Stimulated activated CD4-positive, alpha-beta T cell treated with anti-CD3 and anti-CD28 coated beads, Interleukin-15, amount 100 ng/mL, for 1 hour (primary cell): ENCODE measurements around the gene PPP1R16B.
A peak's percentile ranks its signal among the peaks of the same experiment; 100 is the strongest.
"Not testable (repeated sequence)": the region's sequence is repeated elsewhere in the genome, so short reads cannot be mapped to it uniquely, and the experiment has no call there.

ENCODE experiments used
- DNase-seq, 2 donors: peaks; one replicate each; pipeline ENCODE4 v3.0.0-alpha.2; 2020; ENCODE audit warnings: low read depth in 1 of 2, low spot score in 1 of 2

The PPP1R16B gene

DNA sequence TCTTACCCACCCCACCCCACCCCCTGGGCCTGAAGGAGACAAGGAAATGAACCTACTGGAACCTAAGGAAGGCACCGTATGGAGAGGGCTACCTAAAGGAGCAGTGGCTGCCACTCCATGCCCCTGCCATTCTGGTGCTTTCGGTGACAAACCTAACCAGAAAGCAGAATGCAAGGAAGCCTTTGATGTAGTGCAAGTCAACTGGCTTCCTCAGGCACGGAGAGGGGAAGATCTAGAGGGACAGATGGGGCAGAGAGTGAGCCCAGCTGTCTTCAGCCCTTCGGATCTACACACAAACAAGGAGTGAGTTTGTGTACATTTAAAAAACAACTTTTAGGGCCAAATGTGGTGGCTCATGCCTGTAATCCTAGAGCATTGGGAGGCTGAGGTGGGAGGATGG is 39.5 kb downstream of the PPP1R16B start:
- no peak for DNase-seq

DNA sequence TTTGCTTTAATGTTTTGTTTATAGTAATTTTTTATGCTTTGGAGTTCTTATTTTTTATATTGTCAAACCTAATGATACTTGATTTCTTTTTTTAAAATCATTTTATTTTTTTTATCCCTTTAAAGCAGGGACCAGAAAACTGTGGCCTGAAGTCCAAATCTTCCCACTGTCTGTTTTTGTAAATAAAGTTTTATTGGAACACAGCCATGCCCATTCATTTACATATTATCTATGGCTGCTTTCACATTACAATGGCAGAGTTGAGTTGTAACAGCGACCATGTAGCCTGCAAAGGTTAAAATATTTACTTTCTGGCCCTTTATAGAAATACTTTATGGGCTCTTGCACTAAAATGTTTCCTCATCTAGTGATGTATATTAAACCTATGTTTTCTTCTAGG is 42.3 kb downstream of the PPP1R16B start:
- no peak for DNase-seq

DNA sequence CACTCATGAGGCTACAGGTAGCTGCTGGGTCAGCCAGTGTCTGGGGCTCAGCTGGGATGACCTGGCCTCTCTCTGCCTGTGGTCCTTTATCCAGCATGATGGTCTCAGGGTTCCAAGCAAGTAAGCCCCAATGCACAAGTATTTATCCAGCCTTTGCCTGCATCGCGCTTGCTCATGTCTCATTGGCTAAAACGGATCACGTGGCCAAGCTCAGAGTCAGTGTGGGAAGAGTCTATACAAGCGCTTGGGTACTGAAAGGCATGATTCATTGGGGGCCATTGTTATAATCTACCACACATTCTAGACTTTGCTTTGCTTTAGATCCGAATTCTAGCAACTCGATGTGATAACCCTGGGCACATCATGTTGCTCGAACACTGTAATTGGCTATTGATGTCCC is 48.3 kb downstream of the PPP1R16B start:
- DNase-seq, result no peak

GRCh38 chr20:38854654-38855066 is 49.2 kb downstream of the PPP1R16B start:
- DNase-seq, result no peak

DNA sequence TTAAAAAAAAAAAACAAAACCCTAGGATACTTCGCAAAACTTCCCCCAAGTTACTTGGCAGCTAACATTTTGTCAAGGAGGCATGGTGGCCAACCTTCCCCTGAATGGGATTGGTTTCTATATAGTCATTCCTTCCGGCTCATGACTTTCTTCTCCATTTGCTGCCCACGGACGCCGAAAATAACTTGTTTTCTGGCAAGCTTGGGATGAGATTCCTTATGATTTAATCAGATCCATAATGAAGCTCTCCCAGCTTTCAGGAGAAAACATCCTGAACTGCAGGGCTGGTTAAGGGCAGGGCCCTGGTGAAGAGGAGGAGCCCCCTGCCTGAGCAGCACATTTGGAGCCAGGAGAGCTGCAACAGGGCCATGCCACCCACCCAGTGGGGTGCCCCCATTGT is 49.9 kb downstream of the PPP1R16B start:
- no peak for DNase-seq

DNA sequence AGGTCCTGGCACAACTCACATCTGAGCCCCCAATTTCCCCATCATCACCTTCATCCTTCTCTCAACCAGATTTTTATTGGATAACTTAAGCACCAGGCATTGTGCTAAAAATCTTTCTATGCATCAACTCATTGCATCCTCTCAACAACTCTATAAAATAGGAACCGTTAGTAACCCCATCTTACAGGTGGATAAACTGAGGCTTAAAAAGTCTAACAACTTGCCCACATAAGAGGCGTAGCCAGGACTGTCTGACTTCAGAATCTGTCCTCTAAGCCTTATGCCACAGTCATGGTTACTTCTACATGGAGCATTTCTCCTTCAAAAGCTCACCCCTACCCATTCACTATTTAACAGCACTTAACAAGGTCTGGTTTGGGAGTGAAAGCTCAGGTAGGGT is 51.1 kb downstream of the PPP1R16B start:
- no peak for DNase-seq

GRCh38 chr20:38857703-38858102 is 52.2 kb downstream of the PPP1R16B start:
- no peak for DNase-seq

DNA sequence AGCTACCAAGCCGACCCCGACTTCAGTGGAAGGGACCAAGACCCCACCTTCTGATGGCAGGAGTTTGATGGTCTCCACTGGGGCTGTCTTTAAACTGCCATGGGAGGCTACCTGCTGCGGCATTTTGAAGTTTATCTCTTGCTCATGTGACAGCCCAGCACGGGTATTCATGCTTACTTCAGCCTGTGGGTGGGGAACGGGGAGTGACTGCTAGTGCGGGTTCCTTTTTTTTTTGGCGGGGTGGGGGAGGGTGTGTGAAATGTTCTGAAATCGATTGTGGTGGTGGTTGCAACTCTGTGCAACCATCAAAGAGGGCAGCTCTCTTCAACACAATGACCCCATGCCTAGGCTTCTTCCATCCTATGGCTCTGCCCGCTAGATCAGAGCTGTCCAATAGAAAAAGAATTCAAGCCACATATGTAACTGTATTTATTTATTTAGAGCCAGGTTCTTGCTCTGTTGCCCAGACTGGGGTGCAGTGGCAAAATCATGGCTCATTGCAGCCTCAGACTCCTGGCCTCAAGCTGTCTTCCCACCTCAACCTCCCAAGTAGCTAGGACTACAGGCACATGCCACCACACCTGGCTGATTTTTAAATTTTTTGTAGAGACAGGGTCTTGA is 53.7 kb downstream of the PPP1R16B start:
- DNase-seq, result no peak

DNA sequence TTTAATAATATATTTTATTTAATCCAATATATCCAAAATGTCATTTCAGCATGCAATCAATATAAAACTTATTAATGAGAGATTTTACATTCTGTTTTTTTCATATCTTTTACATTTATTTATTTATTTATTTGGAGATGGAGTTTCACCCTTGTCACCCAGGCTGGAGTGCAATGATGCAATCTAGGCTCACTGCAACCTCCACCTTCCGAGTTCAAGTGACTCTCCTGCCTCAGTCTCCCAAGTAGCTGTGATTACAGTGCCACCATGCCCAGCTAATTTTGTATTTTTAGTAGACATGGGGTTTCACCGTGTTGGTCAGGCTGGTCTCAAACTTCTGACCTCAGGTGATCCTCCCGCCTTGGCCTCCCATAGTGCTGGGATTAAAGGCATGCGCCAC is 54.4 kb downstream of the PPP1R16B start:
- DNase-seq, result not testable (repeated sequence)

- DNase-seq, result no peak
Observed at GRCh38 chr20:38861071-38861401, 55.5 kb downstream of the PPP1R16B start.

DNA sequence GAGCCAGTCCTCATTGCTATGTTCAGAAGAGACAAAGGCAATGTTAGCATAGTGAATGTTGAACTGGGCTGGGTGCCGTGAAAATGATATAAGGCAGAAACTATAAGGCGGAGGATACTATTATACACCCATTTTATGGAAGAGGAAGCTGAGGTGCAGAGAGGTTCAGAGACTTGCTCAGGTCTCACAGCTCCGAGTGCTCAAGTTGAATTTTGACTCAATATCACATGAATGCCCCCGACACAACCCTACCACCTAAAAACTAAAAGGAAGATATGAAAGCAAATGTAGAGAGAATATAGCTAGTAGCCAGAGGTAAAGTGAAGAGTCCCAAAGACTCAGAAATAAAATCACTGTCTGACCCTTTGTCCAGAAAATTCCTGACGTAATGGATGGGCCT is 56.7 kb downstream of the PPP1R16B start:
- DNase-seq, result no peak

DNA sequence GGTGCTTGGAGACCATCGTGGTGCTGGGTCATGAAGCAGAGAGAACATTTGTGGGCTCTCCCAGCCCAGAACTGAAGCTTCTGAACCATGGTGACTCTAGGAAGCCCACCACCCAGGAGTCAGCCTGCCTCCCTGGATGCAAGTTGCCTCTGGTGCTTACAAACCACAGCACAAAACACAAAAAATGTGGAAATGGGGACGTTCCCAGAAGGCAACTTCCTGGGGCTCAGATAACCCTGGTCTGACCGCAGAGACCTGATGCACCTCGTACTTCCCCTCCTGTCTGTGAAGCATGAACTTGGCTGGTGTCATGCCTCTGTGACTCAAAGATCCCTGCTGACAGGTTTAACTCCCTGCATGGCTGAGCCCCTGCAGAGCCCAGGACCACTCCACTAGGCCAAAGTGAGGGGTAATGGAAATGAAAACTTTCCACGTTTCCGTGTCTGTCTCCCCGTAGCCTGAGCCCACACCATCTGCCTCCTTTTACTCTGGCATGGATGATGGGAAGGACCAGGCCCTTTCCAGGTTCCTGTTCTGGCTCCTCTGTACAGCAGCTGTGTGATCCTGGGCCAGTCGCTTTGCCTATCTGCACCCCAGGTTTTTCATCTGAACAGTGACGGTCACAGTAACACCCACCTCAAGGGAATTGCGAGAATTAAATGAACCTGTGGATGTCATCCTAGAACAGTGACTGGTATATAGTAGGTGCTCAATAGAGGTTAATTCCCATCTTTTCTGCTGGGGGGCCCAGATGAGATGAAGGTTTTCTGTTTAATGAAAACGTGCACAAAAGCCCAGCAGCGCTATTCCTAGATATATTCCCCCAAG is 57.7 kb downstream of the PPP1R16B start:
- no peak for DNase-seq

DNA sequence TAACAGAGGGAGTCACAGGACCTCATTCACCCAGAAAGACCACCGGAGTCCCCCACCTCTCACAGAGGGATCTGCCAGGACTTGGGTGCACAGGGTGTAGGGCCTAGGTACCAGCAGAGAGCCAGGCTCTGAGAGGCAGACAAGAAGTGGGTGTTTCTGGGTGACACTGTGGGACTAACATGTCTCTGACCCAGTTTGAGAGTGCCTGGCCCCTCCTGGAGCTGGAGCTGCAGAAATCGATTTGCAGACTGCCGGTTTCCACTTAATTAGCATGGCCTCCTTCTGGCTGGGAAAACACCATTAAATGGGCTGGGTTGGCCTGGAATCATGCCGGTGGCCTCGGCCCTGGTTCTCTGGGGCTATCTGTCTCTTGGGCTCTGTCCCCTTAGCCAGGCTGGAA is 59.2 kb downstream of the PPP1R16B start:
- no peak for DNase-seq

DNA sequence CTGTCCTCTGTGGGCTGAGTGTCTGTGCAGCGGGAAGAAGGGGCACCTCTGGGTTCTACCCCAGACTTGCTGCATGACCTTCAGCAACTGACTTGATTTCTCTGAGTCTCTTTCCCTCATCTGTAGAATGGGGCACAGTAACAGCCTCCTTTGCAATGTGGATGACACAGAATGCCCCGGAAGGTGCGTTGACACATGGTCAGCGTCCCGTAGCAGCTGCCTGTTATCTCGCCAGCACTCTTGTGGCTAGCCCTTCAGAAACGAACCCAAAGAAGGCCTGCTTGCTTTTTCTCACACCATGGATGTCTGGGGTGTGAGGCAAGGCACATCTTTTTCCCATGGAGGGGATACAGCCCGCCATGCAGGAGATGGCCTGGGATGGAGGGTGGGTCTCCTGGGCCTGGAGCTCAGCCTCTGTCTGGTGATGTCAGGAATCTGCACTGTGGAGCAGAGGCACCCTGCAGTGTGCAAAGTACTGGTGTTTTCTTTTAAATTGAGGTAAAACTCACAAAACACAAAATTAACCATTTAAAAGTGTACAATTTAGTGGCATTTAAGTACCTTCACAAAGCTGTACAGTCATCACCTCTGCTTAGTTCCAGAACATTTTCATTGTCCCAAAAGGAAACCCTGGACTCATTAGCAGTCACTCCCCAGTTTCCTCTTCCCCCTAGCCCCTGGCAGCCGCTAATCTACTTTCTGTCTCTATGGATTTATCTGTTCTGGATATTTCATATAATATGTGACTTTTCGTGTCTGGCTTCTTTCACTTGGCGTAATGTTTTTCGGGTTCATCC is 61.0 kb downstream of the PPP1R16B start:
- no peak for DNase-seq

DNA sequence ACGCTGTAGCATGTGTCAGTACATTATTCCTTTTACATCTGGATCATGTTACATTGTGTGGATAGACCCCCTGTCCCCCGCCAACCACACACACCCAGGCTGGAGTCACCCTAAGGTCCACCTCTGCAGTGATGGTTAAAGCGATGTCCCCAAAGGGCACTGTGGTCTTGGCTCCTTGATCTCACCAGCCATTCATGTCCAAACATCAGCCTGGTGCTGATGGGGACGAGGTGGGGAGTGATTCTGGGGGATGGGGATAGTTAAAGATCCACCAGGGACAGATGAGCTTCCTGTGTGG is 61.5 kb downstream of the PPP1R16B start:
- no peak for DNase-seq

DNA sequence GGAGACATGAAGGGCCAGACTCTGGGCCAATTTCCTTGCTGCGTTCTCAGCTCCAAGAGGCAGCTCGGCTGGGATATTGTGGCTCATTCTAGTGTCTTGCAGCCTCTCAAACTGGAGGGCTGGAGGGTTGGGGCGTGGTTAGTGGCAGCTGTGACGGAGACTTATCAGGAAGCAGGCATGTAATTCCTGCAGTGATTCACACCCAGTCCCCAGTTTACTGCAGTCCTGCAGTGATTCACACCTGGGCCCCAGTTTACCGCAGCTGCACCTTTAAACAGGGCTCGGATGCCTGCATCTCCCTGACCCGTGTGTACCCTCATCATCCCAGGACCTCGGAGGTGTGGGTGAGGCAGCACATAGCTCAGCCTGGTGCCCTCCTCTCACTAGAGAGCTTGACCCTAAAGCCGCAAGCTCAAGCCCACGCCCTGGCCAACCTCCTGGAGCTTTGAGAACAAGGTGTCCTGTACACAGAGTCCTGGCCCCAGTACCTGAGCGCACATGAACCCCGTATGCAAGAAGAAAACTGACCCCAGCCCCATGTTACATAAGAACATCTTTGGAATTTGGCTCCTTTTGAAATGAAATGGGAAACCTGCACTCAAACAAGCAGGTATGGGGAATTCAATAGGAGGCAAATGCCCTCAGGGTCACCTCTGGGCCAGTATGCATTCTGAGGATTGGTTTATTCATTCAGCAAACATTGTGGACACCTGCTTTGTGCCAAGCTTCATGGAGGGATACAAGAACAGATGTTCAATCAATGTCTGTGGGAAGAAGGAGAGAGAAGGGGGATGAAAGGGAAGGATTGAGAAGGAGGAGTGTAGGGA is 65.4 kb downstream of the PPP1R16B start:
- peak in 1 of 2 donors; percentile 16 for DNase-seq

DNA sequence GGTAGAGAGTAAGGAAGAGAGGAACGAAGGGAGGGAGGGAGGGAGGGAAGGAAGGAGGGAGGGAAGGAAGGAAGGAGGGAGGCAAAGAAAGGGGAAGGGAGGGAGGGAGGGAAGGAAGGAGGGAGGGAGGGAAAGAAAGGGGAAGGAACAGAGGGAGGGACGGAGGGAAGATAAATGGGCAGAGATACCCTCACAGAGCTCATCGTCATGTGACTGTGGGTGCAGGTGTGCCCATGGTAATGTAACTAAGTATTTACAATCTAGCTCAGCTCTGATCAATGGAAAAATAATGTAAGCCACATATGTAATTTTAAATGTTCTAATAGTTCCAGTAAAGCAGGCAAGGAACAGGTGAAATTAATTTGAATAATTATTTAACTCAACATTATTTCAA is 66.1 kb downstream of the PPP1R16B start:
- DNase-seq, result no peak

- DNase-seq, result no peak
Observed at GRCh38 chr20:38872036-38872435, 66.5 kb downstream of the PPP1R16B start.

GRCh38 chr20:38872491-38873049 is 67.1 kb downstream of the PPP1R16B start:
- DNase-seq, result no peak

DNA sequence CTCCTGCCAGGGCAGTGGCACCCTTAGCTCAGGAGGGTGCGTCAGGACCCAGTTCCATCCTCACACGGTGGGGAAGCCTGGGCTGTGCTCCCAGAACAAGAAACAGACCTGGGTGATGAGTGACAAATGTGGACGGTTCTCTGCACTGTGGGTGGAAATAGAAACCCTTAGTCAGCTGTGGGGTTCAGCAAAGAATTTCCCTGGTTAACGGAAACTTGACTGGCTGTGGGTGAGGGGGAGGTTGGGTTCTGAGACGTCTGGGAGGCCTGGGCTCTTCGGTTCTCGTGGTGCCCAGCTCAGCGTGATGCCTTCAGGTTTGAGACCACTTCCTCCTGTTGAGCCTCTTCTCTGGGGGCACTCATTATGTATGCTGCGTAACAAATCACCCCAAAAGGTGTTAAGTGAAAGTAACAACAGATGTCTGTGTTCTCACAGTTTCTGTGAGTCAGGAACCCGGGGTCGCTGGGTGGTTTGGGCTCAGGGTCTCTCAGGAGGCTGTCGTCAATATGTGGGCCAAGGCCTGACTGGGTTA is 67.6 kb downstream of the PPP1R16B start:
- DNase-seq, result peak; percentile 58 to 63
